ENCODE data around the gene STAT6. TPM values are rescaled to one million over a fixed set of nuclear protein-coding genes. Genes with fewer than 3 reads are reported as not detected.
A peak's percentile ranks its signal among the peaks of the same experiment; 100 is the strongest.
"Not testable (repeated sequence)": the region's sequence is repeated elsewhere in the genome, so short reads cannot be mapped to it uniquely, and the experiment has no call there.

STAT6 gene
- total and polyA plus RNA-seq, 2 experiments from 2014 or later: 37.2 to 53.0 TPM

GRCh38 chr12:57055824-57056223 is 55.3 kb downstream of the STAT6 start:
- TF ChIP-seq CTCF (IDR thresholded peaks at IDR 0.05; ENCODE audit: low read depth, low read length): no peak
- H3K27me3 ChIP-seq: no peaks in the 10 kb centered on the region
- no peak overlapping the region for H3K27ac ChIP-seq
- no peaks in the 10 kb centered on the region for H3K4me1 ChIP-seq (ENCODE audit: low read depth)
- DNase-seq (ENCODE audit: low read depth in 1 of 2, low spot score in 1 of 2): peak in 1 of 2 donors; percentile 10
- H3K4me3 ChIP-seq: no peak overlapping the region
- no peaks in the 10 kb centered on the region for H3K9me3 ChIP-seq (ENCODE audit: low read depth)
- peaks cover 25% of the 10 kb centered on the region for H3K36me3 ChIP-seq

- peaks cover 14% of the 10 kb centered on the region for H3K36me3 ChIP-seq
- not testable (repeated sequence) for DNase-seq (ENCODE audit: low read depth in 1 of 2, low spot score in 1 of 2); H3K4me3 ChIP-seq; H3K9me3 ChIP-seq (ENCODE audit: low read depth); H3K27ac ChIP-seq; H3K4me1 ChIP-seq (ENCODE audit: low read depth); H3K27me3 ChIP-seq
Measured at GRCh38 chr12:57053901-57054300, 57.3 kb downstream of the STAT6 start.

GRCh38 chr12:57053146-57053545 is 58.0 kb downstream of the STAT6 start:
- not testable (repeated sequence) for H3K4me1 ChIP-seq (ENCODE audit: low read depth); H3K9me3 ChIP-seq (ENCODE audit: low read depth); H3K27ac ChIP-seq; H3K4me3 ChIP-seq; DNase-seq (ENCODE audit: low read depth in 1 of 2, low spot score in 1 of 2); H3K27me3 ChIP-seq; H3K36me3 ChIP-seq

GRCh38 chr12:57051011-57051410 is 60.2 kb downstream of the STAT6 start:
- no peak overlapping the region for H3K27ac ChIP-seq

DNA sequence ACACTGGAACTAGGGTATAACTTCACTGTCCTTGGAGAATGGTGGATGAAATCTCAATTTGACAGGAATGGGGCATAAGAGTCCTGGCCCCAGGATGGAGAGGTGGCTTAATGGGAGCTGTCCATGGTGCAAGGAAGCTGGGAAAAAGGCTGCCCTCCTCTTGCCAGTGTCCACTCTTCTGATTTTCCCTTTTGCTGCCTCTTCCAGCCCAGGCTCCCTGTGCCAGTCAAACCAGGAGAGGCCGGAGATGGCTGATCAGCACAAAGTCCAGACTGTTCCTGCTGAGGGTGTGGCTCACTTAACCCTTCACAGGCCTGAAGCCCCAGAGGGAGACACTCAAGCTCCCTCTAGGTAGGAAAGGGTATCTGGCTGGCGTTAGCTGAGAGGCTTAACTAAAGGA is 61.3 kb downstream of the STAT6 start, which contains the start of gene MYO1A:
Gene MYO1A, minus strand, starts transcription at position 240 of the 400 bp plus-strand sequence. CDS start 1,806 bp downstream, outside the sequence.
- H3K27me3 ChIP-seq: no peaks in the 10 kb centered on the region
- no peak within 1 kb of the TSS for H3K4me3 ChIP-seq
- H3K27ac ChIP-seq: no peak within 1 kb of the TSS
- DNase-seq (ENCODE audit: low read depth in 1 of 2, low spot score in 1 of 2): peak; percentile 25 to 54
- TF ChIP-seq CTCF (IDR thresholded peaks at IDR 0.05; ENCODE audit: low read depth, low read length): no peak
- no peaks in the 10 kb centered on the region for H3K4me1 ChIP-seq (ENCODE audit: low read depth)
- H3K36me3 ChIP-seq: no peaks in the 10 kb centered on the region
- no peaks in the 10 kb centered on the region for H3K9me3 ChIP-seq (ENCODE audit: low read depth)

More at GRCh38 chr12:57051011-57051410, 60.2 kb downstream of the STAT6 start:
- no peak for TF ChIP-seq CTCF (IDR thresholded peaks at IDR 0.05; ENCODE audit: low read depth, low read length)
- H3K4me3 ChIP-seq: no peak overlapping the region
- no peak for DNase-seq (ENCODE audit: low read depth in 1 of 2, low spot score in 1 of 2)
- no peaks in the 10 kb centered on the region for H3K9me3 ChIP-seq (ENCODE audit: low read depth)
- no peaks in the 10 kb centered on the region for H3K27me3 ChIP-seq
- no peaks in the 10 kb centered on the region for H3K36me3 ChIP-seq
- no peaks in the 10 kb centered on the region for H3K4me1 ChIP-seq (ENCODE audit: low read depth)

- no peak overlapping the region for H3K4me3 ChIP-seq
- no peak for DNase-seq (ENCODE audit: low read depth in 1 of 2, low spot score in 1 of 2)
- no peak overlapping the region for H3K27ac ChIP-seq
- no peak for TF ChIP-seq CTCF (IDR thresholded peaks at IDR 0.05; ENCODE audit: low read depth, low read length)
- H3K9me3 ChIP-seq (ENCODE audit: low read depth): no peaks in the 10 kb centered on the region
- no peaks in the 10 kb centered on the region for H3K36me3 ChIP-seq
- H3K27me3 ChIP-seq: no peaks in the 10 kb centered on the region
- no peaks in the 10 kb centered on the region for H3K4me1 ChIP-seq (ENCODE audit: low read depth)
Measured at GRCh38 chr12:57049119-57049446, 62.1 kb downstream of the STAT6 start.

Data from cardiac muscle cell (in vitro differentiated cells and primary cell).